ENCODE measurements around the gene GABPB1.

Gene GABPB1

DNA sequence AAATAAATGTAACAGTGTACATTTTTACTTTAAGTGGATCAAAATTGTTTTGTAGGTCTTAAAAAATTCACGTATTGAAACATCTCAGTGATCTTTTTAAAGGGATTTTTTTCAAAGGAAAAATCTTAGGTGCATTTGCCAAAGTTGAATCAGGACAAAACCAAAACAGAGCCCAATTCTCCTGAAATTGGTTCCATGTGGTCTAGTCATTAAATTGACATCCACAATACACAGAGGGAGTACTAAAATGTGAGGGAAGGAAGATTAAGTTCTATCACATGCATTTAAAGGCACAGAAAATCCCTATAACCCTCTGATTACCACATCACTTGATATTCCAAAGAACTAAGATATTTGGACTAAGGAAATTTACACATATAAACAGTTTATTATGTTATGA, 50.2 kb downstream of the GABPB1 start:
- no peak for TF ChIP-seq MYC (IDR thresholded peaks at IDR 0.05; ENCODE audit: low read depth, low read length)
- TF ChIP-seq, protein P1, sequence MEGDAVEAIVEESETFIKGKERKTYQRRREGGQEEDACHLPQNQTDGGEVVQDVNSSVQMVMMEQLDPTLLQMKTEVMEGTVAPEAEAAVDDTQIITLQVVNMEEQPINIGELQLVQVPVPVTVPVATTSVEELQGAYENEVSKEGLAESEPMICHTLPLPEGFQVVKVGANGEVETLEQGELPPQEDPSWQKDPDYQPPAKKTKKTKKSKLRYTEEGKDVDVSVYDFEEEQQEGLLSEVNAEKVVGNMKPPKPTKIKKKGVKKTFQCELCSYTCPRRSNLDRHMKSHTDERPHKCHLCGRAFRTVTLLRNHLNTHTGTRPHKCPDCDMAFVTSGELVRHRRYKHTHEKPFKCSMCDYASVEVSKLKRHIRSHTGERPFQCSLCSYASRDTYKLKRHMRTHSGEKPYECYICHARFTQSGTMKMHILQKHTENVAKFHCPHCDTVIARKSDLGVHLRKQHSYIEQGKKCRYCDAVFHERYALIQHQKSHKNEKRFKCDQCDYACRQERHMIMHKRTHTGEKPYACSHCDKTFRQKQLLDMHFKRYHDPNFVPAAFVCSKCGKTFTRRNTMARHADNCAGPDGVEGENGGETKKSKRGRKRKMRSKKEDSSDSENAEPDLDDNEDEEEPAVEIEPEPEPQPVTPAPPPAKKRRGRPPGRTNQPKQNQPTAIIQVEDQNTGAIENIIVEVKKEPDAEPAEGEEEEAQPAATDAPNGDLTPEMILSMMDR (IDR thresholded peaks at IDR 0.05; ENCODE audit: low read depth, low read length) = no peak
- TF ChIP-seq MAX (IDR thresholded peaks at IDR 0.05; ENCODE audit: low read depth, low read length) = no peak
- no peak for TF ChIP-seq POLR2A (IDR thresholded peaks at IDR 0.05; ENCODE audit: extremely low read depth, insufficient read length)
- no peak for DNase-seq (ENCODE audit: low read depth)
- no peak overlapping the region for H3K4me3 ChIP-seq (ENCODE audit: low read depth, low read length)

DNA sequence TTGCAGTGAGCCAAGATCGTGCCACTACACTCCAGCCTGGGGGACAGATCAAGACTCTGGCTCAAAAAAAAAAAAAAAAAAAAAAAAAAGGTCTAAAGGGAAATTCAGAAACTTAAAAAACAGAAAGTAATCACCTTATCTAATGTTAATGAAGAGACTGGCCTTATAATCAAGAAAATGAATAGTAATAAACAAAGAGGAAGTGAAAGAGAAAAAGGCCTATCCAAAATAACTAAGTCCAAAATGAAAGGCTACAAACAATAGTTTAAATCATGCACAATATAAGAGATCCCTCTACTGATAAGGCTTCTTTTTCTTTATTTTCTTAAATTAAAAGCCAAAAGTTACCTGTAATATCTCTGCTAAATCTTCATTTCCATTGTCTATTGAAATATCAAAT, 52.4 kb downstream of the GABPB1 start:
- no peak for TF ChIP-seq MYC (IDR thresholded peaks at IDR 0.05; ENCODE audit: low read depth, low read length)
- TF ChIP-seq POLR2A (IDR thresholded peaks at IDR 0.05; ENCODE audit: extremely low read depth, insufficient read length) = no peak
- TF ChIP-seq, protein P1 (IDR thresholded peaks at IDR 0.05; ENCODE audit: low read depth, low read length) = no peak
- TF ChIP-seq MAX (IDR thresholded peaks at IDR 0.05; ENCODE audit: low read depth, low read length) = no peak
- no peak overlapping the region for H3K4me3 ChIP-seq (ENCODE audit: low read depth, low read length)
- no peak for DNase-seq (ENCODE audit: low read depth)

- TF ChIP-seq MAX (IDR thresholded peaks at IDR 0.05; ENCODE audit: low read depth, low read length) (no peak), POLR2A (IDR thresholded peaks at IDR 0.05; ENCODE audit: extremely low read depth, insufficient read length) (no peak), MYC (IDR thresholded peaks at IDR 0.05; ENCODE audit: low read depth, low read length) (no peak)
- TF ChIP-seq, protein P1 (IDR thresholded peaks at IDR 0.05; ENCODE audit: low read depth, low read length) = no peak
- DNase-seq (ENCODE audit: low read depth) = no peak
- no peak overlapping the region for H3K4me3 ChIP-seq (ENCODE audit: low read depth, low read length)
These were observed 56.7 kb downstream of the GABPB1 start for GRCh38 chr15:50298340-50298739.

GRCh38 chr15:50295966-50296365, 59.0 kb downstream of the GABPB1 start:
- no peak for TF ChIP-seq POLR2A (IDR thresholded peaks at IDR 0.05; ENCODE audit: extremely low read depth, insufficient read length)
- TF ChIP-seq MYC (IDR thresholded peaks at IDR 0.05; ENCODE audit: low read depth, low read length) = no peak
- no peak for TF ChIP-seq MAX (IDR thresholded peaks at IDR 0.05; ENCODE audit: low read depth, low read length)
- H3K4me3 ChIP-seq (ENCODE audit: low read depth, low read length) = no peak overlapping the region

GRCh38 chr15:50289749-50290148, 65.2 kb downstream of the GABPB1 start:
- TF ChIP-seq POLR2A (IDR thresholded peaks at IDR 0.05; ENCODE audit: extremely low read depth, insufficient read length) (no peak), MYC (IDR thresholded peaks at IDR 0.05; ENCODE audit: low read depth, low read length) (no peak), MAX (IDR thresholded peaks at IDR 0.05; ENCODE audit: low read depth, low read length) (no peak)
- TF ChIP-seq, protein P1 (IDR thresholded peaks at IDR 0.05; ENCODE audit: low read depth, low read length) = no peak
- DNase-seq (ENCODE audit: low read depth) = no peak
- H3K4me3 ChIP-seq (ENCODE audit: low read depth, low read length) = no peak overlapping the region

More at GRCh38 chr15:50295966-50296365, 59.0 kb downstream of the GABPB1 start:
- no peak for DNase-seq (ENCODE audit: low read depth)

GRCh38 chr15:50287324-50288116, 67.5 kb downstream of the GABPB1 start:
- no peak for DNase-seq (ENCODE audit: low read depth)
- no peak overlapping the region for H3K4me3 ChIP-seq (ENCODE audit: low read depth, low read length)
- no peak for TF ChIP-seq MYC (IDR thresholded peaks at IDR 0.05; ENCODE audit: low read depth, low read length)

Data from NB4 (cell line).